RWPE2 (cell line): ENCODE results near the gene WWTR1.

Experiments
- ATAC-seq: fragments of 200-7000 bp; cut with Tn5 transposase; 3 replicates; pipeline ENCODE4 v1.9.1; 2021; ENCODE audit warnings: low read depth
- DNase-seq: peaks from one replicate; pipeline ENCODE4 v3.0.0-alpha.2; 2020; ENCODE audit warnings: low spot score
- H3K27ac ChIP-seq: fragments of 450-650 bp; 2 replicates; pipeline ENCODE4 v1.5.1; 2017; ENCODE audit warnings: mild to moderate bottlenecking; ENCODE audit not compliant: poor library complexity, severe bottlenecking
- H3K27me3 ChIP-seq: fragments of 250-450 bp; sonication (Bioruptor Pico); 2 replicates; pipeline ENCODE4 v1.5.1; 2021; ENCODE audit warnings: mild to moderate bottlenecking, moderate library complexity; ENCODE audit not compliant: insufficient read depth, poor library complexity, severe bottlenecking
- H3K36me3 ChIP-seq: fragments of 250-450 bp; sonication (Bioruptor Pico); 2 replicates; pipeline ENCODE4 v1.5.1; 2020; ENCODE audit warnings: low read depth, mild to moderate bottlenecking, moderate library complexity
- H3K4me1 ChIP-seq: fragments of 250-450 bp; sonication (Bioruptor Pico); 2 replicates; pipeline ENCODE4 v1.5.1; 2021; ENCODE audit warnings: mild to moderate bottlenecking, moderate library complexity; ENCODE audit not compliant: insufficient read depth, poor library complexity, severe bottlenecking
- H3K4me3 ChIP-seq: fragments of 250-450 bp; sonication (Bioruptor Pico); 2 replicates; pipeline ENCODE4 v1.5.1; 2021; ENCODE audit warnings: mild to moderate bottlenecking, moderate library complexity; ENCODE audit not compliant: severe bottlenecking
- H3K9me3 ChIP-seq: fragments of 250-450 bp; sonication (Bioruptor Pico); 2 replicates; pipeline ENCODE4 v1.5.1; 2021; ENCODE audit warnings: mild to moderate bottlenecking, moderate library complexity; ENCODE audit not compliant: severe bottlenecking
- CTCF ChIP-seq: fragments of 450-650 bp; IDR thresholded peaks from one replicate; pipeline ENCODE4 v1.5.1; 2017; ENCODE audit warnings: mild to moderate bottlenecking, moderate library complexity; ENCODE audit not compliant: poor library complexity, severe bottlenecking

WWTR1 gene

GRCh38 chr3:149480326-149481017 lies 177.4 kb downstream of the WWTR1 start:
- H3K27me3 ChIP-seq: no peaks in the 10 kb centered on the region
- no peaks in the 10 kb centered on the region for H3K4me1 ChIP-seq
- peak; percentile 92 for ATAC-seq
- no peaks in the 10 kb centered on the region for H3K36me3 ChIP-seq
- no peak overlapping the region for H3K4me3 ChIP-seq
- peak; percentile 96 for TF ChIP-seq CTCF
- H3K9me3 ChIP-seq: no peaks in the 10 kb centered on the region
- no peak overlapping the region for H3K27ac ChIP-seq
- no peak for DNase-seq

GRCh38 chr3:149479621-149480325 lies 178.1 kb downstream of the WWTR1 start:
- Histone ChIP-seq H3K4me1 (no peaks in the 10 kb centered on the region), H3K27ac (no peak overlapping the region), H3K36me3 (no peaks in the 10 kb centered on the region), H3K27me3 (no peaks in the 10 kb centered on the region), H3K4me3 (no peak overlapping the region), H3K9me3 (no peaks in the 10 kb centered on the region)
- no peak for TF ChIP-seq CTCF
- ATAC-seq (no peak), DNase-seq (no peak)

GRCh38 chr3:149476225-149476624 lies 181.6 kb downstream of the WWTR1 start:
- no peaks in the 10 kb centered on the region for H3K27me3 ChIP-seq
- H3K4me3 ChIP-seq: no peak overlapping the region
- ATAC-seq (no peak), DNase-seq (no peak)
- H3K36me3 ChIP-seq: no peaks in the 10 kb centered on the region
- peaks cover 18% of the 10 kb centered on the region for H3K4me1 ChIP-seq
- no peak for TF ChIP-seq CTCF
- H3K27ac ChIP-seq: no peak overlapping the region
- H3K9me3 ChIP-seq: no peaks in the 10 kb centered on the region

GRCh38 chr3:149475451-149476060 lies 182.3 kb downstream of the WWTR1 start:
- H3K27me3 ChIP-seq: no peaks in the 10 kb centered on the region
- no peaks in the 10 kb centered on the region for H3K36me3 ChIP-seq
- H3K4me1 ChIP-seq: peaks cover 18% of the 10 kb centered on the region
- H3K27ac ChIP-seq: no peak overlapping the region
- TF ChIP-seq CTCF: no peak
- no peak overlapping the region for H3K4me3 ChIP-seq
- ATAC-seq: no peak
- no peaks in the 10 kb centered on the region for H3K9me3 ChIP-seq
- no peak for DNase-seq
